Measurements from ENCODE around the gene SOAT2.

Gene SOAT2

GRCh38 chr12:53173085-53173715, 69.9 kb downstream of the SOAT2 start:
- Histone ChIP-seq H3K27me3 (ENCODE audit: control insufficient read depth, insufficient read depth, low read length) (no peaks in the 10 kb centered on the region), H3K4me3 (ENCODE audit: low read length) (no peak overlapping the region), H3K9me3 (ENCODE audit: control insufficient read depth, low read length) (no peaks in the 10 kb centered on the region), H3K4me1 (ENCODE audit: control insufficient read depth, insufficient read depth, low read length) (peaks cover 15% of the 10 kb centered on the region), H3K9ac (ENCODE audit: low read length) (no peak overlapping the region), H3K36me3 (ENCODE audit: control insufficient read depth, insufficient read depth, low read length) (no peaks in the 10 kb centered on the region)
